Fibroblast of pulmonary artery (primary cell): ENCODE results near the gene CCSER1.
A peak's percentile ranks its signal among the peaks of the same experiment; 100 is the strongest.

Source experiments
- DNase-seq: peaks from one replicate; pipeline ENCODE4 v3.0.0-alpha.2; 2010; ENCODE audit warnings: low read depth
- H3K4me3 ChIP-seq: replicated peaks from 2 replicates; pipeline ENCODE4 v1.5.1; 2011; ENCODE audit warnings: low read depth, mild to moderate bottlenecking, control low read depth, low read length, moderate library complexity
- TF ChIP-seq, protein P1 (sequence below): IDR thresholded peaks from 2 replicates; pipeline ENCODE4 v1.5.1; 2011; ENCODE audit warnings: mild to moderate bottlenecking, control low read depth, low read length, inconsistent platforms; ENCODE audit errors: missing control alignments

CCSER1 gene

DNA sequence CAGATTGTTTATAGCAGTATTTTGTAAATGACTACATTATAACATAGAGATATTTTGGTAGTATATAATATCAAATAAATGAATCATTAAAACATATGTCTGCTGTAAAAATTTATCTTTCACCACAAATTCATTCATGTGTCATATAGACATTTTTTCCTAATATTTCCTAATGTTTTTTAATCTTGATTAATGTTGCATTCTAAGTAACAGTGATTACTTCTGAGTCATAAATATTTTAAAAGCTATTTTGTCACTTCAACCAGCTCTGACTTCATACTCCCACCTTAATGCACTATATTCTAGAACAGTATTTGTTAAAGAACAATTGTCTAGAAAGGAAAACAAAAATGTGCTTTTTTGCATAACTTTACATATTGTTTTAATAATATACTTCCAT is 904.6 kb downstream of the CCSER1 start:
- TF ChIP-seq, protein P1, sequence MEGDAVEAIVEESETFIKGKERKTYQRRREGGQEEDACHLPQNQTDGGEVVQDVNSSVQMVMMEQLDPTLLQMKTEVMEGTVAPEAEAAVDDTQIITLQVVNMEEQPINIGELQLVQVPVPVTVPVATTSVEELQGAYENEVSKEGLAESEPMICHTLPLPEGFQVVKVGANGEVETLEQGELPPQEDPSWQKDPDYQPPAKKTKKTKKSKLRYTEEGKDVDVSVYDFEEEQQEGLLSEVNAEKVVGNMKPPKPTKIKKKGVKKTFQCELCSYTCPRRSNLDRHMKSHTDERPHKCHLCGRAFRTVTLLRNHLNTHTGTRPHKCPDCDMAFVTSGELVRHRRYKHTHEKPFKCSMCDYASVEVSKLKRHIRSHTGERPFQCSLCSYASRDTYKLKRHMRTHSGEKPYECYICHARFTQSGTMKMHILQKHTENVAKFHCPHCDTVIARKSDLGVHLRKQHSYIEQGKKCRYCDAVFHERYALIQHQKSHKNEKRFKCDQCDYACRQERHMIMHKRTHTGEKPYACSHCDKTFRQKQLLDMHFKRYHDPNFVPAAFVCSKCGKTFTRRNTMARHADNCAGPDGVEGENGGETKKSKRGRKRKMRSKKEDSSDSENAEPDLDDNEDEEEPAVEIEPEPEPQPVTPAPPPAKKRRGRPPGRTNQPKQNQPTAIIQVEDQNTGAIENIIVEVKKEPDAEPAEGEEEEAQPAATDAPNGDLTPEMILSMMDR, result no peak
- no peak for DNase-seq

GRCh38 chr4:91032725-91033445 is 905.7 kb downstream of the CCSER1 start:
- TF ChIP-seq, protein P1, result no peak
- no peak overlapping the region for H3K4me3 ChIP-seq
- no peak for DNase-seq

More for the DNA sequence above, 904.6 kb downstream of the CCSER1 start:
- H3K4me3 ChIP-seq, result no peak overlapping the region

- no peak overlapping the region for H3K4me3 ChIP-seq
- TF ChIP-seq, protein P1, result no peak
Measured at GRCh38 chr4:91035276-91035675, 908.1 kb downstream of the CCSER1 start.

DNA sequence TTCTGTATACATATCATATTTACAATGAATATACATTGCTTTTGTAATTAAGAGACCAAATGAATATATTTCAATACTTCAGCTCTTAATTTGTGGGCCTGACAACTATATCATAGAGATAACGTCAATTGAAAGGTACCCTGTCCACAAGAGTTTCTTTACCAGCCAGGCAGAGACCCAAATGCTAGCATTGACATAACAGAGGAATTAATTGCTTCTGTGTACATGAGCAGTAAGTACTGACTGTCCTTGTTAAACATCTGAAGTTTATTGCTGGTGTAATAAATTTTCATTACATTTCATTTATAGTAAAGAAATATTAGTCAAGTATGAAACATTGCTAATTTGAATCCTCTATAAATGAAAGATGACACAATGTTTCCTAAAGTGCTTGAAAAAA is 910.8 kb downstream of the CCSER1 start:
- TF ChIP-seq, protein P1, result no peak
- H3K4me3 ChIP-seq, result no peak overlapping the region
- DNase-seq, result no peak

More at GRCh38 chr4:91035276-91035675, 908.1 kb downstream of the CCSER1 start:
- no peak for DNase-seq

DNA sequence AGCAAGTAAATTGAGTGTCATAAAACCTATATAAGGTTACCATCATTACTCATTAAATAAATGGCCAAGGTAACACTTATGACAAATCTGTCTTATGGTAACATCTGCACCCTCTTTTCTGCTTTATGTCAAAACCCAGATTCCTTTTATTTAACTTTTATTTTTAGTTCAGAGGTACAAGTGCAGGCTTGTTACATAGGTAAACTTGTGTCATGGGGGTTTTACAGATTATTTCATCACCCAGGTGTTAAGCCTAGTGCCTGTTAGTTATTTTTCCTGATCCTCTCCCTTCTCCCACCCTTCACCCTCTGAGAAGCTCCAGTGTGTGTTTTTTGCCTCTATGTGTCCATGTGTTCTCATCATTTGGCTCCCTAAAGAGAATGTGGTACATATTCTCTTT is 930.7 kb downstream of the CCSER1 start:
- no peak for DNase-seq
- TF ChIP-seq, protein P1, result no peak
- H3K4me3 ChIP-seq, result no peak overlapping the region

DNA sequence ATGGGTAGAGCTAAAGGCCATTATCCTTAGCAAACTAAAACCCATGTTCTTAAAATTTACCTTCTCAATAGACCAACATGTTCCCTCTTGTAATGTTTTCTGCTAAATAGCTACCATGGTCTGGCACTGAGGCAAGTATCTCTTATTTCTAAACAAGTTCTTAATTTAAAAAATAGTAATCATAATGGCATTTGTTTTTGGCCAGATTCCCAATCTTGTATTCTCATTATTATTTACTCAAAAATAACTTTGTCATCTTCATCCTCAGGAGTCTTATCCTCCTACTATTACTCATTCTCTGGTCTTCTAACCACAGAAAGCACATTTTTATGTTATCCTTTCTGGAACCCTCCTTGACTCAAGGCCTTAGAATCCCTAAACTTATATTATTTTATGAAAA is 931.2 kb downstream of the CCSER1 start:
- TF ChIP-seq, protein P1, result no peak

More for the DNA sequence above, 931.2 kb downstream of the CCSER1 start:
- H3K4me3 ChIP-seq, result no peak overlapping the region
- DNase-seq, result peak; percentile 47
